OCI-LY3 (cell line): ENCODE data around the gene VCAM1.

Source experiments
- EZH2phosphoT487 ChIP-seq: fragments of 200-600 bp; shearing (Covaris generic); IDR thresholded peaks from 2 replicates; pipeline ENCODE4 v1.6.1; 2018; ENCODE audit warnings: antibody characterized with exemption, mixed run types, low read depth
- TF ChIP-seq, protein P1 (sequence below): fragments of 200-600, 300-600 bp; sonication (generic); IDR thresholded peaks from 2 replicates; pipeline ENCODE4 v1.5.1; 2014; ENCODE audit warnings: antibody characterized with exemption, low read length, low read depth

DNA sequence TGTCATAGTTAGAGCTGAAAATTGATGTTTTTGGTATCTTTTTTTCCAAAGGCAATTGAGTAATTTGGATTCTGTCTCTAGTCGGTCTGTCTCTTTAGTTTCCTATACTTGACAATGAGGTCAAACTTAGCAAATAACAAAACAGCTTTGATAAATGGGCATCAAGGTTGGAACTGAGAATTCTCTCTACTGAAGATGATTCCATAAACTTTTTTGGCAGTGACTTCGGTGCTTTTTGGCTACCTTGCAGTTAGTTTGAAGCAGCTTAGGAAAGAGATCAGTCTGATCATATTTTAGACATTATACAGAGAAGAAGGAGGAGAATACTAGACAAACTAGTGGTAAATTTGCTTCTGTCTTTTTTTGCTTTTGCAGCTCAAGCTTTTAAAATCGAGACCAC lies 559 bp downstream of the VCAM1 start:
- TF ChIP-seq, protein P1, sequence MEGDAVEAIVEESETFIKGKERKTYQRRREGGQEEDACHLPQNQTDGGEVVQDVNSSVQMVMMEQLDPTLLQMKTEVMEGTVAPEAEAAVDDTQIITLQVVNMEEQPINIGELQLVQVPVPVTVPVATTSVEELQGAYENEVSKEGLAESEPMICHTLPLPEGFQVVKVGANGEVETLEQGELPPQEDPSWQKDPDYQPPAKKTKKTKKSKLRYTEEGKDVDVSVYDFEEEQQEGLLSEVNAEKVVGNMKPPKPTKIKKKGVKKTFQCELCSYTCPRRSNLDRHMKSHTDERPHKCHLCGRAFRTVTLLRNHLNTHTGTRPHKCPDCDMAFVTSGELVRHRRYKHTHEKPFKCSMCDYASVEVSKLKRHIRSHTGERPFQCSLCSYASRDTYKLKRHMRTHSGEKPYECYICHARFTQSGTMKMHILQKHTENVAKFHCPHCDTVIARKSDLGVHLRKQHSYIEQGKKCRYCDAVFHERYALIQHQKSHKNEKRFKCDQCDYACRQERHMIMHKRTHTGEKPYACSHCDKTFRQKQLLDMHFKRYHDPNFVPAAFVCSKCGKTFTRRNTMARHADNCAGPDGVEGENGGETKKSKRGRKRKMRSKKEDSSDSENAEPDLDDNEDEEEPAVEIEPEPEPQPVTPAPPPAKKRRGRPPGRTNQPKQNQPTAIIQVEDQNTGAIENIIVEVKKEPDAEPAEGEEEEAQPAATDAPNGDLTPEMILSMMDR = no peak
- no peak for TF ChIP-seq EZH2phosphoT487
